Gastrocnemius medialis (tissue), 4 donors: ENCODE measurements around the gene ROBO2. TPM values are rescaled to one million over a fixed set of nuclear protein-coding genes. Genes with fewer than 3 reads are reported as not detected.

Experiments used
- ATAC-seq, 2 donors: fragments of 150-250 bp; one replicate each; pipeline ENCODE4 v1.9.1; 2016
- DNase-seq, 2 donors: peaks; one replicate each; pipeline ENCODE4 v3.0.0-alpha.2; 2019
- H3K27ac ChIP-seq, 4 donors: fragments of 200-600 bp; sonication (generic); 1 replicate in 1 of 4; 2 replicates in 3 of 4; pipeline ENCODE4 v1.5.1; 2016 to 2018; ENCODE audit warnings: mild to moderate bottlenecking in 2 of 4, moderate library complexity in 1 of 4
- H3K27me3 ChIP-seq, 3 donors: fragments of 200-600 bp; sonication (generic) in 2 of 3; 1 replicate in 1 of 3; 2 replicates in 2 of 3; pipeline versions ENCODE4 v1.5.1 to v1.6.0; 2016 to 2019; ENCODE audit warnings: mild to moderate bottlenecking in 1 of 3, moderate library complexity in 1 of 3
- H3K36me3 ChIP-seq, 2 donors: fragments of 200-600 bp; sonication (generic) in 1 of 2; one replicate each; pipeline ENCODE4 v1.5.1; 2017 to 2018
- H3K4me1 ChIP-seq, 2 donors: fragments of 200-600 bp; sonication (generic) in 1 of 2; one replicate each; pipeline ENCODE4 v1.5.1; 2016 to 2017; ENCODE audit warnings: mild to moderate bottlenecking in 2 of 2
- H3K4me3 ChIP-seq, 4 donors: fragments of 200-600 bp; sonication (generic) in 3 of 4; 1 replicate in 1 of 4; 2 replicates in 3 of 4; pipeline ENCODE4 v1.5.1; 2016 to 2019; ENCODE audit warnings: mild to moderate bottlenecking in 2 of 4
- H3K9me3 ChIP-seq, 3 donors: fragments of 200-600 bp; sonication (generic) in 2 of 3; 1 replicate in 1 of 3; 2 replicates in 2 of 3; pipeline ENCODE4 v1.5.1; 2016 to 2019
- POLR2A ChIP-seq, 2 donors: fragments of 450-650 bp; IDR thresholded peaks; one replicate each; pipeline ENCODE4 v1.6.1; 2017; ENCODE audit warnings: antibody characterized with exemption in 2 of 2, mild to moderate bottlenecking in 2 of 2, moderate library complexity in 2 of 2
- in situ Hi-C, 4 donors: fragments of 200-750 bp; cut with MboI; loops; one replicate each; pipeline versions ENCODE4 v1.15.0 to v1.8.0; 2017; ENCODE audit warnings: low sequenced_read_pairs in 4 of 4
- intact Hi-C: fragments of 100-400 bp; cut with DNase I; formaldehyde crosslinking; loops from one replicate; pipeline ENCODE4 v1.15.1; 2023; ENCODE audit warnings: low total_unique reads
- total RNA-seq, 4 donors: library from RNA; depleted of rRNA; stranded (reverse); fragments of >200 nt; gene quantifications; one replicate each; pipeline versions ENCODE4 v1.1.0 to v1.2.3, GENCODE V29; 2016
- TF ChIP-seq, protein P1 (sequence below), 5 experiments: fragments of 450-650 bp in 3 of 5; fragments of 200-600 bp in 2 of 5; sonication (generic) in 2 of 5; IDR thresholded peaks in 4 of 5; conservative IDR thresholded peaks in 1 of 5; 1 replicate in 4 of 5; 2 replicates in 1 of 5; pipeline ENCODE4 v1.5.1; 2016 to 2019; ENCODE audit warnings: antibody characterized with exemption in 5 of 5, mild to moderate bottlenecking in 3 of 5, moderate library complexity in 3 of 5

Gene ROBO2
- total RNA-seq, 4 donors from 2014 or later, result 0.07 TPM; not detected in 3

DNA sequence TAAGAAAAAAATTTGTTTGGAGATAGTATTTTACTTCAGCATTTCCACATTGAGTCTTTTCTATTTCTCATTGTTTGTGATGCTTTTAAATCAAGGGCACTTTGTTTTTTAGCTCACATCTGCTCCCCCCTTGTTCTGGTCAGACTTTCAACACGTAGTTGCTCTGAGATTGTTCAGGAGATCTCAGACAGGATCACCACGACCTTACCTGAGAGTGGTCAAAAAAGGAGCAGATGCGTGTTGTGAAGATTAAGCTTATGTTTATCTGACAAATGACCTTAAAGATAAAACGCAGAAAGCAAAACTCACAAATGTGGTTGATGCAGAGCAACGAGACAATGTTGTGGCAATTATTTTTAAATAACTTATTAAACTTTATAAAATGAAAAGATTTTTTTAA is 298.3 kb downstream of the ROBO2 start:
- Histone ChIP-seq H3K4me3 (no peak overlapping the region), H3K36me3 (no peaks in the 10 kb centered on the region), H3K27ac (no peak overlapping the region), H3K4me1 (no peaks in the 10 kb centered on the region), H3K27me3 (no peaks in the 10 kb centered on the region), H3K9me3 (no peaks in the 10 kb centered on the region)
- in situ Hi-C loops (no loop called here), intact Hi-C loops (no loop called here)
- no peak for DNase-seq
- TF ChIP-seq, protein P1, sequence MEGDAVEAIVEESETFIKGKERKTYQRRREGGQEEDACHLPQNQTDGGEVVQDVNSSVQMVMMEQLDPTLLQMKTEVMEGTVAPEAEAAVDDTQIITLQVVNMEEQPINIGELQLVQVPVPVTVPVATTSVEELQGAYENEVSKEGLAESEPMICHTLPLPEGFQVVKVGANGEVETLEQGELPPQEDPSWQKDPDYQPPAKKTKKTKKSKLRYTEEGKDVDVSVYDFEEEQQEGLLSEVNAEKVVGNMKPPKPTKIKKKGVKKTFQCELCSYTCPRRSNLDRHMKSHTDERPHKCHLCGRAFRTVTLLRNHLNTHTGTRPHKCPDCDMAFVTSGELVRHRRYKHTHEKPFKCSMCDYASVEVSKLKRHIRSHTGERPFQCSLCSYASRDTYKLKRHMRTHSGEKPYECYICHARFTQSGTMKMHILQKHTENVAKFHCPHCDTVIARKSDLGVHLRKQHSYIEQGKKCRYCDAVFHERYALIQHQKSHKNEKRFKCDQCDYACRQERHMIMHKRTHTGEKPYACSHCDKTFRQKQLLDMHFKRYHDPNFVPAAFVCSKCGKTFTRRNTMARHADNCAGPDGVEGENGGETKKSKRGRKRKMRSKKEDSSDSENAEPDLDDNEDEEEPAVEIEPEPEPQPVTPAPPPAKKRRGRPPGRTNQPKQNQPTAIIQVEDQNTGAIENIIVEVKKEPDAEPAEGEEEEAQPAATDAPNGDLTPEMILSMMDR (IDR thresholded peaks at IDR 0.05 in 4 of 5, conservative IDR thresholded peaks at IDR 0.05 in 1 of 5), result no peak
- no peak for TF ChIP-seq POLR2A (IDR thresholded peaks at IDR 0.05)
- no peak for ATAC-seq

DNA sequence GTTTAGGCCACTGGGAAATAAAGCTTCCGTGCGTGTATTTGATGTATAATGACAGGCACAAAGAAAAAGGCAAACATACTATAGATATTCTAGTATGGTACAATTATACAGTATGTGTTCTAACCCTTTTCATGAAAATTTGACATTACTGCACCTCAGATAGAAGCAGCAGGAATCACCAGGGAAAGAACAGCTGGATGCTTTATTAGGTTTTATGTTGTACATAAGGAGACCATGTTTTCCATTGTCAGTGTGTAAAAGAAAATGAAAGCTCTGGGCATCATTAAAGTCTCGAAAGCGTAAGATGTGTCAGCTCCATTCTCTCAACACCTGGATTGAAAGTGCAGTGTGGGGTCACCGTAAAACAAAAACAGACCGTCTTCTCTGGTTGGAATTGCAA is 302.1 kb downstream of the ROBO2 start:
- H3K9me3 ChIP-seq, result no peaks in the 10 kb centered on the region
- in situ Hi-C loops, result no loop called here
- no peaks in the 10 kb centered on the region for H3K36me3 ChIP-seq
- no peaks in the 10 kb centered on the region for H3K27me3 ChIP-seq
- no peak for DNase-seq
- H3K4me1 ChIP-seq, result no peaks in the 10 kb centered on the region
- TF ChIP-seq, protein P1 (IDR thresholded peaks at IDR 0.05 in 4 of 5, conservative IDR thresholded peaks at IDR 0.05 in 1 of 5), result no peak
- TF ChIP-seq POLR2A (IDR thresholded peaks at IDR 0.05), result no peak
- no peak overlapping the region for H3K4me3 ChIP-seq
- no peak for ATAC-seq
- H3K27ac ChIP-seq, result no peak overlapping the region
- intact Hi-C loops, result no loop called here

GRCh38 chr3:77342688-77343087 is 302.8 kb downstream of the ROBO2 start:
- H3K27me3 ChIP-seq, result no peaks in the 10 kb centered on the region
- H3K4me3 ChIP-seq, result no peak overlapping the region
- ATAC-seq (no peak), DNase-seq (no peak)
- intact Hi-C loops, result no loop called here
- in situ Hi-C loops, result no loop called here
- no peaks in the 10 kb centered on the region for H3K36me3 ChIP-seq
- TF ChIP-seq, protein P1 (IDR thresholded peaks at IDR 0.05 in 4 of 5, conservative IDR thresholded peaks at IDR 0.05 in 1 of 5), result no peak
- no peak for TF ChIP-seq POLR2A (IDR thresholded peaks at IDR 0.05)
- H3K9me3 ChIP-seq, result no peaks in the 10 kb centered on the region
- no peak overlapping the region for H3K27ac ChIP-seq
- H3K4me1 ChIP-seq, result no peaks in the 10 kb centered on the region

- no peak for ATAC-seq
- no peaks in the 10 kb centered on the region for H3K9me3 ChIP-seq
- no peak overlapping the region for H3K4me3 ChIP-seq
- DNase-seq, result no peak
- H3K4me1 ChIP-seq, result no peaks in the 10 kb centered on the region
- intact Hi-C loops (no loop called here), in situ Hi-C loops (no loop called here)
- TF ChIP-seq, protein P1 (IDR thresholded peaks at IDR 0.05 in 4 of 5, conservative IDR thresholded peaks at IDR 0.05 in 1 of 5), result no peak
- TF ChIP-seq POLR2A (IDR thresholded peaks at IDR 0.05), result no peak
- H3K36me3 ChIP-seq, result no peaks in the 10 kb centered on the region
- no peak overlapping the region for H3K27ac ChIP-seq
- H3K27me3 ChIP-seq, result no peaks in the 10 kb centered on the region
Observed at GRCh38 chr3:77345009-77345408, 305.1 kb downstream of the ROBO2 start.

DNA sequence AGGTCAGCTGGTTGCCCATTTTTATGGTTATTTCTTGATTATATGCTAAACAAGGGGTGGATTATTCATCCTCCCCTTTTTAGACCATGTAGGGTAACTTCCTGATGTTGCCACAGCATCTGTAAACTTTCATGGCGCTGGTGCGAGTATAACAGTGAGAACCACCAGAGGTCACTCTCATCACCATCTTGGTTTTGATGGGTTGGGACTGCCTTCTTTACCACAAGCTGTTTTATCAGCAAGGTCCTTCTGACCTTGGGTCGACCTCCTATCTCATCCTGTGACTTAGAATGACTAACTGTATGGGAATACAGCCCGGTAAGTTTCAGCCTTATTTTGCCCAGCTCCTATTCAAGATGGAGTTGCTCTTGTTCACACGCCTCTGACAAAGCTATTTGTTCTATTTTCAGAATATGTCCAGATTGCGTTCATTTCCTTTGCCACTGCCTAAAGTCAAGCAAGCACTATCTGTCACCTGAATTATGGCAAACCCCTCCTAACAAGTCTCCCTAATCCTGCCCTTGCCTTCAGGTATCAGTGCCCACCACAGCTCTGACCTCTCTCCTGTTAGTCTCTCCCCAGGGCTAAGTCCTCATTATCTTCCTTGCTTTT is 308.5 kb downstream of the ROBO2 start:
- Histone ChIP-seq H3K4me1 (no peaks in the 10 kb centered on the region), H3K27me3 (no peaks in the 10 kb centered on the region), H3K36me3 (no peaks in the 10 kb centered on the region), H3K4me3 (no peak overlapping the region), H3K27ac (no peak overlapping the region), H3K9me3 (no peaks in the 10 kb centered on the region)
- DNase-seq (no peak), ATAC-seq (no peak)
- in situ Hi-C loops (no loop called here), intact Hi-C loops (no loop called here)
- TF ChIP-seq POLR2A (IDR thresholded peaks at IDR 0.05), result no peak
- TF ChIP-seq, protein P1 (IDR thresholded peaks at IDR 0.05 in 4 of 5, conservative IDR thresholded peaks at IDR 0.05 in 1 of 5), result no peak
